ENCODE measurements around the gene PCNX2. TPM values are rescaled to one million over a fixed set of nuclear protein-coding genes. Genes with fewer than 3 reads are reported as not detected.

PCNX2 gene
- total and polyA plus RNA-seq, 4 experiments from 2014 or later = 1.8 to 109 (median 55.7) TPM

DNA sequence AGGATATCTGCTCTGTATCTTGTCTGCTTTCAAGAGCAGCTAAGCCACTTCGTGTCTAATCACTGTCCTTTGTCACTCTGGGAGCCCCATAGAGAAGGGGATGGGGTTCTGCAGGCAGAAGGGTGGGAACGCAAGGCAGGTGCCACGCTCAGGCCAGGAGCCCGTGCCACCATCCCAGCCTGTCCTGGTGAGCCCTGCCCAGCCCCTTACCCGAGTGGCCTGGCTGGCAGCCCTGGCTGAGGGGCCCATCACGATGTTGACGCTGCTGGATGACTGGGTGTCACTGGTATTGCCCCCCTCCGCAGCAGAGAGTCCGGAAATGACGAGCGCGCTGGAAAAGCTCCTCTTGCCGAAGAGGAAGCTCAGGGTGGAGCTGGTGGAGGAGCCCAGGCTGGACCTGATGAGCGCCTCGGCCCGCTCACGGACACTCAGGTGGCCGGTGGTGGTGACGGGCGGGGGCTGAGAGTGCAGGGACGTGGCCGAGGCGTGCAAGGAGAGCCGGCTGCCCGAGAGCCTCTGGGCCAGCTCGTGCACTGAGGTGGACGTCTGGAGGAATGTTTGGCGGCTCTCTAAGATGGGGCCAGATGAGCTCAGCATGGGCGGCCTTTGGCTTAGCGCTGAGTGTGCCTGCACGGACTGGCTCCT is 309.5 kb downstream of the PCNX2 start:
- Mint-ChIP-seq H3K27me3 (no peaks in the 10 kb centered on the region), H3K9me3 (no peaks in the 10 kb centered on the region), H3K4me1 (no peaks in the 10 kb centered on the region), H3K4me3 (no peak overlapping the region), H3K27ac (no peak overlapping the region), H3K36me3 (peaks cover 18 to 28% of the 10 kb centered on the region in 2 donors)
- H3K4me1 ChIP-seq (ENCODE audit: insufficient read depth, low read length) = no peaks in the 10 kb centered on the region
- H3K36me3 ChIP-seq (ENCODE audit: insufficient read depth, low read length) = peaks cover 6% of the 10 kb centered on the region
- DNase-seq = no peak
- H3K27me3 ChIP-seq (ENCODE audit: insufficient read depth, low read length) = no peaks in the 10 kb centered on the region
- ChIA-PET CTCF (ENCODE audit: partially characterized antibody) (no interaction called here), POLR2A (ENCODE audit: partially characterized antibody) (no interaction called here)
- H3K4me3 ChIP-seq (ENCODE audit: low read length in 2 of 2) = no peak overlapping the region
- H3K9me3 ChIP-seq (ENCODE audit: control insufficient read depth in 1 of 2, low read length in 2 of 2) = no peaks in the 10 kb centered on the region
- H3K27ac ChIP-seq (ENCODE audit: low read depth, low read length) = no peak overlapping the region
- intact Hi-C loops (cut with micrococcal nuclease) = no loop called here

DNA sequence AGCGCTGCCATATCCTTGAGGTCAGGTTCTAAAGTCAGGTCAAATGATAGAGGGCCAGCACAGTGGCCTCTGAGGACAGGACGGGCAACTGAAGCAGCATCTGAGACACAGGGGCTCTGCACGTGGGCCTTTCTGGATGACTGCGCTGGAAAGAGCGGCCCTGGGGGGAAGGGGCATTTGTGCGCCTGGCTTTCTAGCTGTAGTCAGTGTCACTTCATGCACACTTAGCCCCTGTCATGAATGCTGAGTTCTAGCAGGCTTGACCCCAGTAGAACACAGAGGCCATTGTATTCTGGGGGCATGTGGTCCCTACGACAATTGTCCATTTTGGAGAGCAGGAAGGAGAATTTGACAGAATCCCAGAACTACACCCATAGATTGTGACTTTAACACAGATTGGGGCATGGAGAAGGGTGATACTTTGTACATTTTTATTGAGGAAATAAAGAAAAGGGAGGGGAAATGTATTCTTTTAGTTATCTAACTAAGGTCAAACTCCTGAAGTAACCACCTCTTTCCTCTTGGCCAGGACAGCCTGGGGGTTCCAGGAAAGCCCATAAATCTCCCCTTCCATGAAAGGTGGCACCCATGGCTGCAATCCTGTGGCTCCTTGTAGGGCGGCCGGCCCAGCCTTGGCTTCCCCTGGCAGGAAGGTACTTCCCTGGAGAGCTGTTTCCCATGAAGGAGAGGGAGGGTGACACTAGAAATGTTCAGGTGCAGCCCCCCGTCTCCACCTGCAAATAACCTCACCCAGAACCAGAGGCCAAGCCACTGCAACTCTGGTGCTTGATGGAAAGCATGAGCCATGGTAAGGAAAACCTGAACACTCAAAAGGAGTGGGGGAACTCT is 310.7 kb downstream of the PCNX2 start:
- POLR2A ChIA-PET (ENCODE audit: partially characterized antibody) = no interaction called here
- CTCF ChIA-PET (ENCODE audit: partially characterized antibody) = no interaction called here
- H3K27ac Mint-ChIP-seq = peak overlapping the region in 1 of 7 donors; percentile 88

DNA sequence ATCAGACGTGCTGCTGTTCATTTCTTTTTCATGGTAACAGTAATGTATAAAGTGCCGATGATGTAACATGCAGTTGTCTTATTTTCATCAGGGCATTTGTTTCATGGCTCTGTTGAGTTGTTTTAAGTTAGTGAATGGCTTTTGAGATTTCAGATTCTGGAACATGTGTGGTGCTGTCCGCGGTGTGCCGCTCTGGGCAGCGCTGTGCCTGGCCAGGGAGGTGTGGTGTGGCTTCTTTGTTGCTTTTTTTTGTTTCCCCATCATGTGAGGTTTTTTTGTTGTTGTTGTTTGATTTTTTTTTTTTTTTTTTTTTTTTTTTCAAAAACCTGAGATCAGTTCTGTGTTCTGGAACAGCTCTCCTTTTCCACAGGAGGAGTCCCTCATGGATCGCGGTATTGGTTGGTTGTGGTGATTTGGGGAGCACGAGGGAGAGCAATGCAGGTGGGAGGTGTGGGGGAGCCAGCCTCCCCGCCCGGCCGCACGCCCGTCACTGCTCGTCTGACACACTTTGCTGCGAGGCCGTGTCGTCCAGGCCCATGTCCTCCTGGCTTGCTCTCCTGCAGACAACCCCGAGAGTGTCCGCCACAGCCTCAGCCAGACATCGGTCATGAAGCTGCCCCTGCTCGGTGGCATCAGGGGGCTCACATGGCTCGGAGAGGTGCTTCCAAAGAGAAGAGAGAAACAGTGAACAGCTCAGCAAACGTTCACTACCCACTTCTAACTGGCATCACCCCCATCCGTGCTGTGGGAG is 311.5 kb downstream of the PCNX2 start:
- ChIA-PET POLR2A (ENCODE audit: partially characterized antibody) (no interaction called here), CTCF (ENCODE audit: partially characterized antibody) (no interaction called here)
- DNase-seq = no peak
- no peaks in the 10 kb centered on the region for H3K9me3 Mint-ChIP-seq
- Histone ChIP-seq H3K27ac (ENCODE audit: low read depth, low read length) (no peak overlapping the region), H3K4me1 (ENCODE audit: insufficient read depth, low read length) (peaks cover 1% of the 10 kb centered on the region), H3K9me3 (ENCODE audit: control insufficient read depth in 1 of 2, low read length in 2 of 2) (no peaks in the 10 kb centered on the region), H3K27me3 (ENCODE audit: insufficient read depth, low read length) (no peaks in the 10 kb centered on the region), H3K36me3 (ENCODE audit: insufficient read depth, low read length) (peaks cover 6% of the 10 kb centered on the region), H3K4me3 (ENCODE audit: low read length in 2 of 2) (no peak overlapping the region)
- no peak overlapping the region for H3K4me3 Mint-ChIP-seq
- H3K27ac Mint-ChIP-seq = peak overlapping the region in 2 of 7 donors; percentile 9 to 64
- H3K36me3 Mint-ChIP-seq = peaks cover 18 to 21% of the 10 kb centered on the region in 2 donors
- intact Hi-C loops (cut with micrococcal nuclease) = no loop called here
- H3K27me3 Mint-ChIP-seq = no peaks in the 10 kb centered on the region
- H3K4me1 Mint-ChIP-seq = peaks cover 0 to 2% (median under 1%) of the 10 kb centered on the region in 4 donors

More for the DNA sequence above, 310.7 kb downstream of the PCNX2 start:
- no peaks in the 10 kb centered on the region for H3K4me1 ChIP-seq (ENCODE audit: insufficient read depth, low read length)
- no peaks in the 10 kb centered on the region for H3K4me1 Mint-ChIP-seq
- intact Hi-C loops (cut with micrococcal nuclease) = no loop called here
- H3K4me3 ChIP-seq (ENCODE audit: low read length in 2 of 2) = no peak overlapping the region
- no peak overlapping the region for H3K27ac ChIP-seq (ENCODE audit: low read depth, low read length)
- DNase-seq = no peak
- H3K9me3 ChIP-seq (ENCODE audit: control insufficient read depth in 1 of 2, low read length in 2 of 2) = no peaks in the 10 kb centered on the region
- no peaks in the 10 kb centered on the region for H3K9me3 Mint-ChIP-seq
- no peaks in the 10 kb centered on the region for H3K27me3 ChIP-seq (ENCODE audit: insufficient read depth, low read length)
- peaks cover 17 to 22% of the 10 kb centered on the region in 2 donors for H3K36me3 Mint-ChIP-seq
- H3K4me3 Mint-ChIP-seq = no peak overlapping the region
- H3K36me3 ChIP-seq (ENCODE audit: insufficient read depth, low read length) = peaks cover 6% of the 10 kb centered on the region
- H3K27me3 Mint-ChIP-seq = no peaks in the 10 kb centered on the region

DNA sequence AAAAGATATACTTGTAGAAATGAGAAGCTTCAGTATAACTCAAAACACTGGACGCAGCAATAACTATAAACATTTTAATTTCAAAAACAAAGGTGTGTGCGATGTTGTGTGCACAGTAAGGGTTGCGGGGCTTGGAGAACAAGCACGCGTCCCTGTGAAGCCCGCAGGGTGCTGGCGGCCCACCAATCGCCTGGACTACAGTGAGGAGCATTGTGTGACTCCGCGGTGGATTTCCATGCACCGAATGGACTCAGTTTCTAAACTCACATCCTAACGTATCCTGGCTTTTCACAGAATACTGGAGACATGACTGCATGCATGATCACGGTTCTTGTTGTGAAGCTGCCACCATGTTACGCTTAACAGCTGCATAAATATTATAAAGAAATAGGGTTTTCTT is 312.1 kb downstream of the PCNX2 start:
- H3K4me3 ChIP-seq (ENCODE audit: low read length in 2 of 2) = no peak overlapping the region
- no peaks in the 10 kb centered on the region for H3K27me3 ChIP-seq (ENCODE audit: insufficient read depth, low read length)
- Mint-ChIP-seq H3K27ac (no peak overlapping the region), H3K27me3 (no peaks in the 10 kb centered on the region), H3K36me3 (peaks cover 21 to 22% of the 10 kb centered on the region in 2 donors), H3K4me3 (no peak overlapping the region), H3K4me1 (peaks cover under 1 to 8% (median 4%) of the 10 kb centered on the region in 4 donors), H3K9me3 (no peaks in the 10 kb centered on the region)
- H3K4me1 ChIP-seq (ENCODE audit: insufficient read depth, low read length) = peaks cover 7% of the 10 kb centered on the region
- H3K36me3 ChIP-seq (ENCODE audit: insufficient read depth, low read length) = peaks cover 6% of the 10 kb centered on the region
- no peak for DNase-seq
- CTCF ChIA-PET (ENCODE audit: partially characterized antibody) = no interaction called here
- no peaks in the 10 kb centered on the region for H3K9me3 ChIP-seq (ENCODE audit: control insufficient read depth in 1 of 2, low read length in 2 of 2)
- intact Hi-C loops (cut with micrococcal nuclease) = no loop called here
- H3K27ac ChIP-seq (ENCODE audit: low read depth, low read length) = no peak overlapping the region
- POLR2A ChIA-PET (ENCODE audit: partially characterized antibody) = no interaction called here

DNA sequence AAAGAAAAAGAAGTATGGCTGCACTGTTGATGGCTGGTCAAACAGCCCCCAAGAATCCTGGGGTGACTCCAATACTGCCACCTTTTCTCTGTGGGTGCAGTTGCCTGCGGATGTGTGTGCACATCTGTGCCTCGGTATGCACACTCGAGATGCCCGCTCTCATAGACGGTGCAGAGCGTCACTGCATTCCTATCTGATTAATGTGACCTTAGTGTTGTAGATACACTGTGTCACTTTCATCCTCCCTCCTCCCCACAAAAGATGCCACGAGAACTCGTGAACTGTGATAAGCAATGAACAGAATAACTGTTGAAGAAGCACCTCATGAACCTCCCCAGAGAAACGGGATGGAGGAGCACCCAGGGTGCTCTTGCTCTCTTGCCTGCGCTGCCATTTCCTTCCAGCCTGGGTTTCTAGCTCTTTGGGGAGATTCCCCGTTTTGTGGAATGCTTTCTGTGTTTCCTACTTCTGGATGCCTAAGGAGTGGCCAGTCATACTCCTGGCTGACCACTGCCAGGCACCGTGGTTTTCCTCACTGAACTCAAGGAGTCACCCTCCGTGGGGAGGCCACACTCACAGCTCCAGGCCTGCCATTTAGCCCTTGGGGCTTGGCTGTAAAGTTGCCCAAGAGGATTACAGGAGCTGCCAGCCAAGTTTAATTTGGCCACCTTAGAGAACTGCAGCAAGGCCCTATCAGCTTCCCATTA is 313.1 kb downstream of the PCNX2 start:
- H3K27ac Mint-ChIP-seq = no peak overlapping the region
- CTCF ChIA-PET (ENCODE audit: partially characterized antibody) = no interaction called here
- no peaks in the 10 kb centered on the region for H3K9me3 Mint-ChIP-seq
- no peak for DNase-seq
- Histone ChIP-seq H3K27me3 (ENCODE audit: insufficient read depth, low read length) (no peaks in the 10 kb centered on the region), H3K4me1 (ENCODE audit: insufficient read depth, low read length) (peaks cover 17% of the 10 kb centered on the region), H3K36me3 (ENCODE audit: insufficient read depth, low read length) (peaks cover 6% of the 10 kb centered on the region), H3K27ac (ENCODE audit: low read depth, low read length) (no peak overlapping the region), H3K9me3 (ENCODE audit: control insufficient read depth in 1 of 2, low read length in 2 of 2) (no peaks in the 10 kb centered on the region), H3K4me3 (ENCODE audit: low read length in 2 of 2) (no peak overlapping the region)
- H3K27me3 Mint-ChIP-seq = no peaks in the 10 kb centered on the region
- POLR2A ChIA-PET (ENCODE audit: partially characterized antibody) = interaction anchor here (1.2 kb wide), 1 partner anchor 8 kb away, joined by 3 read pairs; no protein-coding TSS in a partner anchor
- peak overlapping the region in 1 of 8 donors; percentile 29 for H3K4me3 Mint-ChIP-seq
- peaks cover 7 to 16% (median 12%) of the 10 kb centered on the region in 4 donors for H3K4me1 Mint-ChIP-seq
- H3K36me3 Mint-ChIP-seq = peaks cover 23 to 24% of the 10 kb centered on the region in 2 donors
- intact Hi-C loops (cut with micrococcal nuclease) = no loop called here

DNA sequence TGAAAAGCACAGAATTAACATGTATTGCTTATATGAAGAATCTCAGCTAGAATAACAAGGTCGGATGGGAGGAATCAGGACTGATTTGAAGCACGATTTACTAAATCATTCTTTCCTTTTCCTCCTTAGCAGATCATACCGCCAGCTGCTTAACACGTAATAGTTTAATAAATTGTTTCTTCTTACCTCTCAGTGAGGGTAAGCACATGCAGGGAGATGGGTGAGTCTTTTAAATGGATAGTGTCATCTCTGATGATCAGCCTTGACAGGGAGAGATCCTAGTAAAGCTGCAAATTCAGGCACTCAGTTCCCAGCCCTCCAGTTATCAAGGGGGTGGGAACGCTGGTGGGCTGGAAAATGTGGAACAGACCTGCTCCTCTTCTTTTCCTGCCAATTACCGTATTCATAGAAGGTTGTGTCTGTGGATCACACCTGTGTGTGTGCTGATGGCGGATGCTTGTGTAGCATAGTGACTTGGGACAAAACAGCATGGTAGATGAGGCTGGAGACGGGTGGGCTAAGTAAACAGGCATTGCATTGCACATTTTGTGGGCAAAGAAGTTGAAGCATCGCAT is 314.5 kb downstream of the PCNX2 start:
- Mint-ChIP-seq H3K36me3 (peaks cover 26 to 29% of the 10 kb centered on the region in 2 donors), H3K27ac (no peak overlapping the region), H3K27me3 (no peaks in the 10 kb centered on the region), H3K9me3 (no peaks in the 10 kb centered on the region), H3K4me3 (no peak overlapping the region), H3K4me1 (peaks cover 9 to 20% (median 13%) of the 10 kb centered on the region in 4 donors)
- no peak for DNase-seq
- peaks cover 17% of the 10 kb centered on the region for H3K4me1 ChIP-seq (ENCODE audit: insufficient read depth, low read length)
- H3K4me3 ChIP-seq (ENCODE audit: low read length in 2 of 2) = no peak overlapping the region
- no peak overlapping the region for H3K27ac ChIP-seq (ENCODE audit: low read depth, low read length)
- peaks cover 15% of the 10 kb centered on the region for H3K36me3 ChIP-seq (ENCODE audit: insufficient read depth, low read length)
- intact Hi-C loops (cut with micrococcal nuclease) = no loop called here
- H3K27me3 ChIP-seq (ENCODE audit: insufficient read depth, low read length) = no peaks in the 10 kb centered on the region
- CTCF ChIA-PET (ENCODE audit: partially characterized antibody) = interaction anchor here (0.9 kb wide), 1 partner anchor 57 kb away, joined by 3 read pairs; no protein-coding TSS in a partner anchor
- no peaks in the 10 kb centered on the region for H3K9me3 ChIP-seq (ENCODE audit: control insufficient read depth in 1 of 2, low read length in 2 of 2)
- POLR2A ChIA-PET (ENCODE audit: partially characterized antibody) = no interaction called here
